Suprapubic skin (tissue), 3 donors: ENCODE results near the gene AJAP1.

Experiments used
- CTCF ChIP-seq, 2 donors: fragments of 200-600 bp in 1 of 2; fragments of 450-650 bp in 1 of 2; sonication (generic) in 1 of 2; IDR thresholded peaks; one replicate each; pipeline ENCODE4 v1.5.1; 2016 to 2019; ENCODE audit warnings: antibody characterized with exemption in 2 of 2, mild to moderate bottlenecking in 1 of 2, moderate library complexity in 1 of 2
- POLR2AphosphoS5 ChIP-seq, 3 donors: sonication (generic); formaldehyde crosslinking; IDR thresholded peaks; one replicate each; pipeline ENCODE4 v1.6.1; 2017; ENCODE audit warnings: antibody characterized with exemption in 3 of 3

GRCh38 chr1:4696161-4696745 is 41.8 kb downstream of the AJAP1 start:
- no peak for TF ChIP-seq CTCF (IDR thresholded peaks at IDR 0.05)
- no peak for TF ChIP-seq POLR2AphosphoS5 (IDR thresholded peaks at IDR 0.05)
